ENCODE data around the gene PPP1R7. TPM values are rescaled to one million over a fixed set of nuclear protein-coding genes. Genes with fewer than 3 reads are reported as not detected.

The PPP1R7 gene
- total and polyA plus RNA-seq, 8 donors = 22.8 to 126 (median 54.6) TPM

GRCh38 chr2:241147336-241147735 is 2.9 kb upstream of the PPP1R7 start:
- no peak overlapping the region for H3K27ac ChIP-seq
- no peak for DNase-seq
- intact Hi-C loops (cut with DNase I; ENCODE audit: low total_unique reads) = no loop called here
- no peaks in the 10 kb centered on the region for H3K9me3 ChIP-seq
- no peaks in the 10 kb centered on the region for H3K27me3 ChIP-seq
- peaks cover 14 to 30% (median 27%) of the 10 kb centered on the region in 4 donors for H3K4me1 ChIP-seq
- peaks cover 2 to 5% (median 4%) of the 10 kb centered on the region in 4 donors for H3K36me3 ChIP-seq
- H3K4me3 ChIP-seq = no peak overlapping the region
- WGBS, 5 donors = 96 to 100% (median 97%) methylated on average over 3 of the region's 3 CpGs
- TF ChIP-seq CTCF (IDR thresholded peaks at IDR 0.05) (no peak), EP300 (IDR thresholded peaks at IDR 0.05) (no peak), POLR2AphosphoS5 (IDR thresholded peaks at IDR 0.05) (no peak), POLR2A (IDR thresholded peaks at IDR 0.05) (no peak)

- no peak for DNase-seq
- TF ChIP-seq EP300 (IDR thresholded peaks at IDR 0.05) (no peak), POLR2AphosphoS5 (IDR thresholded peaks at IDR 0.05) (no peak), POLR2A (IDR thresholded peaks at IDR 0.05) (no peak), CTCF (IDR thresholded peaks at IDR 0.05) (no peak)
- no peaks in the 10 kb centered on the region for H3K9me3 ChIP-seq
- H3K27ac ChIP-seq = no peak overlapping the region
- intact Hi-C loops (cut with DNase I; ENCODE audit: low total_unique reads) = no loop called here
- H3K36me3 ChIP-seq = peaks cover 0 to 6% (median 2%) of the 10 kb centered on the region in 4 donors
- H3K4me3 ChIP-seq = peak overlapping the region in 2 of 4 donors; percentile 93 to 95
- WGBS, 5 donors = 83 to 87% (median 86%) methylated on average over 4 of the region's 4 CpGs
- H3K27me3 ChIP-seq = no peaks in the 10 kb centered on the region
- H3K4me1 ChIP-seq = peaks cover 14 to 30% (median 27%) of the 10 kb centered on the region in 4 donors
These were observed 2.0 kb upstream of the PPP1R7 start for GRCh38 chr2:241148239-241148638.

GRCh38 chr2:241148891-241149674 is 1.2 kb upstream of the PPP1R7 start, which contains the start of gene PASK:
Gene PASK (minus strand): TSS chr2:241149472. CDS start chr2:241143032, 6,440 bp downstream.
- Histone ChIP-seq H3K27ac (peak within 1 kb of the TSS; percentile 81 to 89 (median 87)), H3K27me3 (no peaks in the 10 kb centered on the region), H3K4me3 (peak within 1 kb of the TSS; percentile 72 to 95 (median 90)), H3K36me3 (peaks cover 0 to 13% (median 9%) of the 10 kb centered on the region in 4 donors), H3K4me1 (peaks cover 14 to 30% (median 27%) of the 10 kb centered on the region in 4 donors), H3K9me3 (no peaks in the 10 kb centered on the region)
- intact Hi-C loops (cut with DNase I; ENCODE audit: low total_unique reads) = no loop called here
- peak; percentile 96 to 98 for DNase-seq
- TF ChIP-seq EP300 (IDR thresholded peaks at IDR 0.05) (no peak), POLR2AphosphoS5 (IDR thresholded peaks at IDR 0.05) (peak in 1 of 3 donors; percentile 48)
- WGBS, 5 donors = 0% methylated on average over 16 to 88 of the region's 88 CpGs

- H3K9me3 ChIP-seq = no peaks in the 10 kb centered on the region
- TF ChIP-seq POLR2A (IDR thresholded peaks at IDR 0.05) = no peak
- TF ChIP-seq EP300 (IDR thresholded peaks at IDR 0.05) = no peak
- no peak for TF ChIP-seq POLR2AphosphoS5 (IDR thresholded peaks at IDR 0.05)
- TF ChIP-seq CTCF (IDR thresholded peaks at IDR 0.05) = no peak
- H3K36me3 ChIP-seq = peaks cover 0 to 18% (median 14%) of the 10 kb centered on the region in 4 donors
- H3K27ac ChIP-seq = peak overlapping the region; percentile 77 to 88 (median 85)
- peaks cover 14 to 30% (median 27%) of the 10 kb centered on the region in 4 donors for H3K4me1 ChIP-seq
- 0% methylated on average over 20 to 23 of the region's 23 CpGs; no CpG with 5 or more reads in 1 of the 5 donors for WGBS, 5 donors
- intact Hi-C loops (cut with DNase I; ENCODE audit: low total_unique reads) = no loop called here
- H3K27me3 ChIP-seq = no peaks in the 10 kb centered on the region
- DNase-seq = no peak
- H3K4me3 ChIP-seq = peak overlapping the region; percentile 72 to 95 (median 90)
These were observed 667 bp upstream of the PPP1R7 start for GRCh38 chr2:241149675-241149924.
